Uterus (tissue), 4 donors: ENCODE results near the gene PRX. TPM values are rescaled to one million over a fixed set of nuclear protein-coding genes. Genes with fewer than 3 reads are reported as not detected.
A peak's percentile ranks its signal among the peaks of the same experiment; 100 is the strongest.
"Not testable (repeated sequence)": the region's sequence is repeated elsewhere in the genome, so short reads cannot be mapped to it uniquely, and the experiment has no call there.

ENCODE experiments used
- DNase-seq, 2 donors: peaks; one replicate each; pipeline ENCODE4 v3.0.0-alpha.2; 2019 to 2020
- H3K27ac ChIP-seq, 2 donors: fragments of 200-600 bp; sonication (generic); 1 replicate in 1 of 2; 2 replicates in 1 of 2; pipeline ENCODE4 v1.5.1; 2016 to 2018
- H3K27me3 ChIP-seq, 2 donors: fragments of 200-600 bp; sonication (generic); one replicate each; pipeline ENCODE4 v1.5.1; 2018 to 2019; ENCODE audit warnings: control low read depth in 1 of 2
- H3K36me3 ChIP-seq, 2 donors: fragments of 200-600 bp; sonication (generic); one replicate each; pipeline ENCODE4 v1.5.1; 2019; ENCODE audit warnings: control low read depth in 1 of 2
- H3K4me1 ChIP-seq, 2 donors: fragments of 200-600 bp; sonication (generic); one replicate each; pipeline ENCODE4 v1.5.1; 2018 to 2019; ENCODE audit warnings: control low read depth in 1 of 2
- H3K4me3 ChIP-seq, 2 donors: fragments of 200-600 bp; sonication (generic); 1 replicate in 1 of 2; 2 replicates in 1 of 2; pipeline ENCODE4 v1.5.1; 2018 to 2019; ENCODE audit warnings: mild to moderate bottlenecking in 1 of 2
- H3K9me3 ChIP-seq, 2 donors: fragments of 200-600 bp; sonication (generic); one replicate each; pipeline ENCODE4 v1.5.1; 2019; ENCODE audit warnings: control low read depth in 1 of 2
- CTCF ChIP-seq, 4 experiments: fragments of 200-600 bp in 2 of 4; fragments of 450-650 bp in 2 of 4; sonication (generic) in 2 of 4; IDR thresholded peaks; one replicate each; pipeline ENCODE4 v1.5.1; 2016 to 2019; ENCODE audit warnings: antibody characterized with exemption in 4 of 4, mild to moderate bottlenecking in 2 of 4, moderate library complexity in 1 of 4
- POLR2A ChIP-seq, 2 donors: fragments of 450-650 bp; IDR thresholded peaks; one replicate each; pipeline ENCODE4 v1.6.1; 2016; ENCODE audit warnings: antibody characterized with exemption in 2 of 2, mild to moderate bottlenecking in 1 of 2, moderate library complexity in 1 of 2
- intact Hi-C: fragments of 100-400 bp; cut with DNase I; formaldehyde crosslinking; loops from one replicate; pipeline ENCODE4 v1.15.1; 2023; ENCODE audit warnings: low total_unique reads
- total RNA-seq, 4 donors: library from RNA; depleted of rRNA in 3 of 4; stranded (reverse); fragments of >200 nt in 3 of 4; gene quantifications; one replicate each; pipeline versions ENCODE4 v1.1.0 to v1.2.4, GENCODE V29; 2014 to 2023
- donor health status: DM: yes; HTN: yes; CAD: no.

The PRX gene
- total RNA-seq, 4 donors from 2014 or later, result 3.3 to 7.5 (median 4.8) TPM

- TF ChIP-seq POLR2A (IDR thresholded peaks at IDR 0.05), result no peak
- no peak for TF ChIP-seq CTCF (IDR thresholded peaks at IDR 0.05)
- H3K4me1 ChIP-seq, result no peaks in the 10 kb centered on the region
- H3K27me3 ChIP-seq, result no peaks in the 10 kb centered on the region
- DNase-seq, result no peak
- intact Hi-C loops, result no loop called here
- H3K4me3 ChIP-seq, result no peak overlapping the region
- H3K36me3 ChIP-seq, result no peaks in the 10 kb centered on the region
- no peaks in the 10 kb centered on the region for H3K9me3 ChIP-seq
- H3K27ac ChIP-seq, result no peak overlapping the region
These were observed 1.7 kb upstream of the PRX start for GRCh38 chr19:40414542-40415535.

DNA sequence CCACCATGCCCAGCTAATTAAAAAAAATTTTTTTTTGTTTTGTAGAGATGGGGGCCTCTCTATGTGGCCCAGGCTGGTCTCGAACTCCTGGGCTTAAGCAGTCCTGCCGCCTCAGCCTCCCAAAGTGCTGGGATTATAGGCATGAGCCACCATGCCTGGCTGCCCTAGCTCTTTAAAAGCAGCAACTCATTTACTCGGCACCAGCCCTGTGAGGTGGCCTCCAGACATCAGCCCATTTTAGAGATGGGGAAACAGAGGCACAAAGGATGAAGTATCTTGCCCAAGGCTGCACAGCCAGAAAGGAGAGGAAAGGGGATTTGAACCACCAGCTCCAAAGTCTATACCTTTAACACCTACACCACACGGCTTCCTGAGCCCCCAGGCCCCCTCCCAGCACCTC, 312 bp downstream of the PRX start:
- Histone ChIP-seq H3K36me3 (no peaks in the 10 kb centered on the region), H3K9me3 (no peaks in the 10 kb centered on the region), H3K27me3 (no peaks in the 10 kb centered on the region), H3K4me3 (no peak overlapping the region), H3K27ac (peak overlapping the region in 1 of 2 donors; percentile 31), H3K4me1 (no peaks in the 10 kb centered on the region)
- DNase-seq, result no peak
- intact Hi-C loops, result no loop called here
- TF ChIP-seq CTCF (IDR thresholded peaks at IDR 0.05) (no peak), POLR2A (IDR thresholded peaks at IDR 0.05) (no peak)

DNA sequence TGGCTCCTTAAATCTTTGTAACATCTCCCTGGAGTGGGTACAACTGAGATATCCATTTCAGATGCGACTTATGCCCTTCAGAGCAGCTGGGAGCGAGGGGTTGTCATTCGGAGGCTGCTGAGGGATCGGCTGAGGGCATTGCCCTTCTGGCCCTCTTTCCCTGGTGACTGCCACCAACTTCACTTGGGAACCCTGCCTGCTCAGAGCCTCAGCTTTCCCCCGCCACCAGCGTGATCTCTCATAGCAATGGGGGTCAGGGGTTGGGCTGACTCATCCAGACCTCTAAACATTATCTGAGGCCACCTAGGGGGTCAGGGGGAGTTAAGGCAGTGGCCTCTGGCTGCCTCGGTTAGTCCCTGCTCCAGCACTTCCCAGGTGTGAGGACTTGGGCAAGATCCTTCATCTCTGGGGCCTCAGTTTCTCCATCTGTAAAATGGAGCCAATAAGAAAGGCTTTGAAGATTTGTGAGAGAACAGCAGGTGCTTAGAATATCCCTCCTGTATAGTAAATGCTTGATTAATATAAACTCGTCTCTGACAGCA, 1.1 kb downstream of the PRX start:
- Histone ChIP-seq H3K4me3 (no peak overlapping the region), H3K27me3 (no peaks in the 10 kb centered on the region), H3K9me3 (no peaks in the 10 kb centered on the region), H3K27ac (peak overlapping the region; percentile 19 to 53), H3K4me1 (no peaks in the 10 kb centered on the region), H3K36me3 (no peaks in the 10 kb centered on the region)
- no peak for DNase-seq
- intact Hi-C loops, result no loop called here
- no peak for TF ChIP-seq CTCF (IDR thresholded peaks at IDR 0.05)
- no peak for TF ChIP-seq POLR2A (IDR thresholded peaks at IDR 0.05)

DNA sequence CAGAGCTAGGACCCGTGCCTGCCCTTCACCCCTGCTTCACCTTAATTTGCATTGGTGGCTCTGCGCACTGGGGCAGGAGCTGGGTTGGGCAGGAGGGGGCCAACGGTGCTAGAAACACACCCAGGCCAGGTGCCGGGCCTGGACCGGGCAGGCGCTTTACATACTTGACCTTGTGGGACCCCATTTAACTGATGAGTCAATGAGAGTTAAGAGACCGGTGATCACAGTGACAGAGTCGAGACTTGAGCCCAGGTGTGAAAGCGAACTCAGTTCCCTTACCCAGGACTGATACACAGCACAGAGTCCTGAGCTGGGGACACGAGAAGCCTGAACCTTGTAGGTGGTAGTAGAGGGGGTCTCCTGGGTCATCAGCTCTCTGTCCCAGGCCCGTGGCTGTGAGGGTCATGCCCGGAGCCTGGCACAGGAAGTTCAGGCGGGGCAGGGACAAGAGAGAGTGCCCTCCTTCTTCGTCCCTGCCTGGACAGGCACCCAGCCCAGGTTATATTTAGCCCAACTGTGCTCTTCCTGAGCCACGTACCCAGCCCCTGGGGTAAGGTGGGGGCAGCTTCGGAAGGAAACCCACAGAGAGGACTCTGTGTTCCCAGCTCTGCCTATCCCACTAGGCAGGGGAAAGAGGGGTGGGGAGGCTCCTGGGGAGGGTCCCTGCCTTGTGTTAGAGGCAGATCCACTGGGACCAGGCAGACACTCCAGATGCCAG, 1.9 kb downstream of the PRX start:
- TF ChIP-seq POLR2A (IDR thresholded peaks at IDR 0.05) (no peak), CTCF (IDR thresholded peaks at IDR 0.05) (no peak)
- intact Hi-C loops, result no loop called here
- peak overlapping the region; percentile 36 to 53 for H3K27ac ChIP-seq
- no peak for DNase-seq
- H3K27me3 ChIP-seq, result no peaks in the 10 kb centered on the region
- H3K4me3 ChIP-seq, result no peak overlapping the region
- no peaks in the 10 kb centered on the region for H3K9me3 ChIP-seq
- H3K4me1 ChIP-seq, result no peaks in the 10 kb centered on the region
- H3K36me3 ChIP-seq, result no peaks in the 10 kb centered on the region

- DNase-seq, result no peak
- H3K36me3 ChIP-seq, result no peaks in the 10 kb centered on the region
- no peak overlapping the region for H3K4me3 ChIP-seq
- no peak overlapping the region for H3K27ac ChIP-seq
- no peak for TF ChIP-seq CTCF (IDR thresholded peaks at IDR 0.05)
- no peak for TF ChIP-seq POLR2A (IDR thresholded peaks at IDR 0.05)
- H3K9me3 ChIP-seq, result no peaks in the 10 kb centered on the region
- intact Hi-C loops, result no loop called here
- H3K27me3 ChIP-seq, result no peaks in the 10 kb centered on the region
- no peaks in the 10 kb centered on the region for H3K4me1 ChIP-seq
These were observed 3.2 kb downstream of the PRX start for GRCh38 chr19:40410030-40410389.

DNA sequence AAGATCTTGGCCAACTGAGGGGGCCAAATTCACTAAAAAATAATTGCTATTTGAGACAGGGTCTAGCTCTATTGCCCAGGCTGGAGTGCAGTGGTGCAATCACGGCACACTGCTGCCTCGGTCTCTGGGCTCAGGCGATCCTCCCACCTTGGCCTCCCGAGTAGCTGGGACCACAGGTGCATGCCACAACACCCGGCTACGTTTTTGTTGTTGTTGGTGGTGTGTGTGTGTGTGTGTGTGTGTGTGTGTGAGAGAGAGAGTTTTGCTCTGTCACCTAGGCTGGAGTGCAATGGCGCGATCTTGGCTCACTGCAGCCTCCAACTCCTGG, 4.6 kb downstream of the PRX start:
- H3K27ac ChIP-seq, result not testable (repeated sequence)

More for the DNA sequence above, 4.6 kb downstream of the PRX start:
- H3K4me1 ChIP-seq, DNase-seq, intact Hi-C loops, H3K4me3 ChIP-seq, H3K27me3 ChIP-seq, H3K36me3 ChIP-seq, H3K9me3 ChIP-seq: not testable (repeated sequence)
